Effector memory CD4-positive, alpha-beta T cell (primary cell): Measurements from ENCODE around the gene GLCE.

ENCODE experiments used
- DNase-seq, 3 donors: peaks; one replicate each; pipeline ENCODE4 v3.0.0-alpha.2; 2020
- H3K27ac ChIP-seq: 2 replicates; pipeline ENCODE4 v1.7.0; 2013; ENCODE audit warnings: mild to moderate bottlenecking, low read length, moderate library complexity; ENCODE audit not compliant: insufficient read depth, poor library complexity, severe bottlenecking
- H3K27me3 ChIP-seq: replicated peaks from 2 replicates; pipeline ENCODE4 v1.7.0; 2013; ENCODE audit warnings: mild to moderate bottlenecking, low read length; ENCODE audit not compliant: insufficient read depth, control insufficient read depth, poor library complexity, severe bottlenecking
- H3K36me3 ChIP-seq: 2 replicates; pipeline ENCODE4 v1.7.0; 2013; ENCODE audit warnings: mild to moderate bottlenecking, low read length, moderate library complexity; ENCODE audit not compliant: control insufficient read depth, insufficient read depth
- H3K4me1 ChIP-seq: 2 replicates; pipeline ENCODE4 v1.7.0; 2013; ENCODE audit warnings: low read length, mild to moderate bottlenecking; ENCODE audit not compliant: control insufficient read depth, insufficient read depth, poor library complexity, severe bottlenecking
- H3K4me3 ChIP-seq: 2 replicates; pipeline ENCODE4 v1.7.0; 2013; ENCODE audit warnings: low read length, low read depth, mild to moderate bottlenecking; ENCODE audit not compliant: insufficient read depth, poor library complexity, severe bottlenecking
- H3K9me3 ChIP-seq: 2 replicates; pipeline ENCODE4 v1.7.0; 2013; ENCODE audit warnings: mild to moderate bottlenecking, low read length, moderate library complexity; ENCODE audit not compliant: control insufficient read depth

The GLCE gene

GRCh38 chr15:69190091-69190490 lies 29.7 kb downstream of the GLCE start:
- Histone ChIP-seq H3K36me3 (no peaks in the 10 kb centered on the region), H3K4me1 (no peaks in the 10 kb centered on the region)

DNA sequence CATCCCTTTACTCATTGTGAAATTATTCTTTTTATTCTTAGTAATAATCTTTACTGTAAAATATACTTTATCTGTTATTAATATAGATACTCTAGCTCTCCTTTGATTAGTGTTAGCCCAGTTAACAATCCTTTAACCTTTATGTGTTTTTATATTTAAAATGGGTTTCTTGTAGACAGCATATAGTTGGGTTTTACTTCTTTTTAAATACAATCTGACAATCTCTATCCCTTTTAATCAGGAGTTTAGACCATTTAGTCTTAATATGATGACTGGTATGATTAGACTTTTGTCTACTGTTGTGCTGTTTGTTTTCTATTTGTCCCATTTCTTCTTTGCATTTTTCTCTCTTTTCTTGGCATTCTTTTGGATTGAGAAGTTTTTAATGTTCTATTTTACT lies 30.1 kb downstream of the GLCE start:
- no peak overlapping the region for H3K4me3 ChIP-seq
- H3K27ac ChIP-seq = no peak overlapping the region
- no peak for DNase-seq
- H3K27me3 ChIP-seq = no peaks in the 10 kb centered on the region
- no peaks in the 10 kb centered on the region for H3K9me3 ChIP-seq
- no peaks in the 10 kb centered on the region for H3K36me3 ChIP-seq
- H3K4me1 ChIP-seq = no peaks in the 10 kb centered on the region

More at GRCh38 chr15:69190091-69190490, 29.7 kb downstream of the GLCE start:
- no peak for DNase-seq
- Histone ChIP-seq H3K9me3 (no peaks in the 10 kb centered on the region), H3K27me3 (no peaks in the 10 kb centered on the region), H3K27ac (no peak overlapping the region), H3K4me3 (no peak overlapping the region)

- H3K27ac ChIP-seq = no peak overlapping the region
- no peaks in the 10 kb centered on the region for H3K36me3 ChIP-seq
- no peaks in the 10 kb centered on the region for H3K4me1 ChIP-seq
- H3K4me3 ChIP-seq = no peak overlapping the region
- no peak for DNase-seq
- H3K9me3 ChIP-seq = no peaks in the 10 kb centered on the region
- H3K27me3 ChIP-seq = no peaks in the 10 kb centered on the region
These were observed 33.8 kb downstream of the GLCE start for GRCh38 chr15:69194025-69194827.

DNA sequence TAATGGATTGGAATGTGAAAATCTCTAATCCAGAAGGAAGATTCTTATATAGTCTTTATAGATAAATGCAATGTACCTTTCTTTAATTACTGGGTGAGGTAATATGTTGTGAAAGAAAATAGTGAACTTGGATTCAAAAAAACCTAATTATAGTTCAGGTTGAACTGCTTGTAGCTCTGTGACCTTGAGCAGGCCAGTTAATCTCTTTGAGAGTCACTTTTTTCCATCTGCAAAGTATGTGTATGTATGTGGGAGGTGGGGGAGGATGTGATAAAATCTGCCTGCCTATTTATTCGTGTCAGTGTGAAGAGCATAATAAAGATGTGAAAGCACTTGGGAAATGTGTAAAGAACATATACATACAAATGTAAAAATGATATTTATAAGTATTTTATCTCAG lies 34.4 kb downstream of the GLCE start:
- Histone ChIP-seq H3K4me3 (no peak overlapping the region), H3K36me3 (no peaks in the 10 kb centered on the region), H3K9me3 (no peaks in the 10 kb centered on the region), H3K27ac (no peak overlapping the region), H3K4me1 (no peaks in the 10 kb centered on the region), H3K27me3 (no peaks in the 10 kb centered on the region)
- no peak for DNase-seq

DNA sequence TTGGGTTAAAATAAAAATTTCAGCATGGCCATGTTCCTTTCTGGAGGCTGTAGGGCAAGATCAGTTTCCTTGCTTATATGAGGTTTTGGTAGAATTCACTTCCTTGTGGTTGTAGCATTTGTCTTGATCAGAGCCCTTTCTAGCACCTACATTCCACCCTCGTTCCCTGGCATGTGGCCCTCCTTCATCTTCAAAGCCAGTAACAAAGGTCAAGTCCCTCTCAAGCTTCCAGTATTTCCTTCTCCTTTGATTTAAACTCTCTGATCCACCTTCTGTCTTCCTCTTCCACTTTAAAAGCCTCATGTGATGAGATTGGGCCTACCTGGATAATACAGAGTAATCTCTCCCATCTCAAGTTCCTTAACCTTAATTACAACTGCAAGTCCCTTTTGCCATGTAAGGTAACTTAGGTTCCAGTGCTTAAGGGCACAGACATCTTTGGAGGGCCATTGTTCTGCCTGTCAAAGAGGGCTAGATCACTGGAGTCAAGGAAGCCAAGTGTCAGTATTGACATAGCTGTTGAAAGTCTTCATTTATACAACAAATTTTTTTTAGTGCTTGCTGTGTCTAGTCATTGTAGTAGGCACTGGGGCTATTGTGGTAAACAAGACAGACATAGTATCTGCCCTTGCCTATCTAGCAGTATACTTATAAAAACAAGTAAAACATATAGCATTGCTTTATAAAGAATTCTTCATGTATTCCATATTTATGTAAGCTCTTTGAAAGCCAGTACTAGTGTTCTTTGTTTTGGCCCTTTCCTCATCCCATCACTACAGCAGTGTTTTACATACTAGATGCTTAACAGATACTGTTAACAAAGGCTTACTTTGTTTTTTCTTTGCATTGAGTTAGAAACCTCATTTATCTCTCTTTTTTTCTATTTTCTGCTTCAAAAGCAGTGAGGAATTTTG lies 40.7 kb downstream of the GLCE start:
- no peaks in the 10 kb centered on the region for H3K27me3 ChIP-seq
- no peaks in the 10 kb centered on the region for H3K4me1 ChIP-seq
- H3K27ac ChIP-seq = no peak overlapping the region
- H3K9me3 ChIP-seq = no peaks in the 10 kb centered on the region
- DNase-seq = no peak
- H3K36me3 ChIP-seq = no peaks in the 10 kb centered on the region
- no peak overlapping the region for H3K4me3 ChIP-seq

GRCh38 chr15:69206079-69206478 lies 45.6 kb downstream of the GLCE start:
- Histone ChIP-seq H3K4me3 (no peak overlapping the region), H3K27me3 (no peaks in the 10 kb centered on the region), H3K4me1 (no peaks in the 10 kb centered on the region), H3K9me3 (no peaks in the 10 kb centered on the region), H3K27ac (no peak overlapping the region), H3K36me3 (no peaks in the 10 kb centered on the region)
- no peak for DNase-seq

DNA sequence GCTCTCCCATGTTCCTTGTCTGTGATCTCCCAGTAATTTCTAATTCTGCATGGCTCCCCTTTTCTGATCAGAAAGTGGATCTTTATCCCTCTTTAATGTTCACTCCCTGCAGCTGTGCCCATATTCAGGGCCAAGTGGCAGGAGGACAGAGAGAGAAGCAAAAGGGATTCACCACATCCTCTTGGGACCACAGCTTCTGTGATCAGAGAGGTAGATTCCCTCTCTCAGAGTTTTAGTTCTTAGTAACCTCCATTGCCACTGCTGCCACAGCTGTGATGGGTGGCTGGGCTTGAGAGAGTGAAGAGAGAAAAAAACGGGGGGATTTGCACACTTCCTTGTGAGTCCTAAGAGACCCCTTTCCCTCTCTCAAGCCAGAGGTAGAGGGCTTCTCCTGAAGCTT lies 49.2 kb downstream of the GLCE start:
- no peak for DNase-seq
- Histone ChIP-seq H3K36me3 (no peaks in the 10 kb centered on the region), H3K4me1 (no peaks in the 10 kb centered on the region)

DNA sequence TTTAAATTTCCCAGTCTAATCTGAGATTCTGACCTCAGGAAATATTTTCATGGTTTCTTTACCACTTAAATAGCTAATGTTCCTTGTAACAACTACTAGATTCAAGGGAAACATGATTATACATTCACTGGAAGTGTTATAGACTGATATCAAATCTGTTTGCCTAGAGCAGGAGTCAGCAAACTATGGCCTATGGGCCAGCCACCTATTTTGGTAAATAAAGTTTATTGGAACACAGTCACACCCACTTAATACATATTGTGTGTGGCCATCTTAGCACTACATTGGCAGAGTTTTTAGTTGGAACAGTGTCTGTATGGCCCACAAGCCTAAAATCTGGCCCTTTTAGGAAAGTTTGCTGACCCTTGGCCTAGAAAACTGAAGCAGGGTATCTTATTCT lies 50.1 kb downstream of the GLCE start:
- no peak for DNase-seq
- H3K27me3 ChIP-seq = no peaks in the 10 kb centered on the region
- no peaks in the 10 kb centered on the region for H3K9me3 ChIP-seq
- H3K36me3 ChIP-seq = no peaks in the 10 kb centered on the region
- no peak overlapping the region for H3K4me3 ChIP-seq
- no peak overlapping the region for H3K27ac ChIP-seq
- H3K4me1 ChIP-seq = no peaks in the 10 kb centered on the region

More for the DNA sequence above, 49.2 kb downstream of the GLCE start:
- Histone ChIP-seq H3K4me3 (no peak overlapping the region), H3K27me3 (no peaks in the 10 kb centered on the region), H3K27ac (no peak overlapping the region), H3K9me3 (no peaks in the 10 kb centered on the region)

- H3K27ac ChIP-seq = no peak overlapping the region
- no peaks in the 10 kb centered on the region for H3K4me1 ChIP-seq
- no peak for DNase-seq
- H3K4me3 ChIP-seq = no peak overlapping the region
- H3K9me3 ChIP-seq = no peaks in the 10 kb centered on the region
- no peaks in the 10 kb centered on the region for H3K27me3 ChIP-seq
- H3K36me3 ChIP-seq = peaks cover 3% of the 10 kb centered on the region
These were observed 53.4 kb downstream of the GLCE start for GRCh38 chr15:69213786-69214185.
